HepG2 (cell line): ENCODE results near the gene RHBDL1. TPM values are rescaled to one million over a fixed set of nuclear protein-coding genes. Genes with fewer than 3 reads are reported as not detected.

Source experiments
- ARNT2 ChIP-seq: sonication (generic); formaldehyde crosslinking; IDR thresholded peaks from 2 replicates; pipeline ENCODE4 v1.8.0; 2022; ENCODE audit warnings: mild to moderate bottlenecking, low read depth, missing genetic modification reagents, moderate library complexity
- ATF1 ChIP-seq: IDR thresholded peaks from 2 replicates; pipeline ENCODE4 v1.6.1; 2016; ENCODE audit warnings: mild to moderate bottlenecking, control low read depth
- CCDC6 ChIP-seq: sonication (generic); formaldehyde crosslinking; IDR thresholded peaks from 2 replicates; pipeline ENCODE4 v1.8.1; 2022; ENCODE audit warnings: mild to moderate bottlenecking, missing genetic modification reagents, moderate library complexity
- GATAD2A ChIP-seq: IDR thresholded peaks from 2 replicates; pipeline ENCODE4 v1.6.1; 2016
- JDP2 ChIP-seq: sonication (generic); formaldehyde crosslinking; IDR thresholded peaks from 2 replicates; pipeline ENCODE4 v1.8.1; 2022; ENCODE audit warnings: missing genetic modification reagents, borderline replicate concordance
- MAFK ChIP-seq, 2 experiments: IDR thresholded peaks in 1 of 2; conservative IDR thresholded peaks in 1 of 2; 2 replicates each; pipeline ENCODE4 v1.6.1; 2011; ENCODE audit warnings: improper control_type of control experiment in 2 of 2, low read length in 2 of 2
- MYC ChIP-seq: sonication (generic); formaldehyde crosslinking; IDR thresholded peaks from 2 replicates; pipeline ENCODE4 v1.9.0; 2021; ENCODE audit warnings: missing genetic modification reagents, borderline replicate concordance
- NAIF1 ChIP-seq: sonication (generic); formaldehyde crosslinking; IDR thresholded peaks from 2 replicates; pipeline ENCODE4 v1.5.0; 2020; ENCODE audit warnings: mild to moderate bottlenecking, missing genetic modification reagents, borderline replicate concordance
- NFYB ChIP-seq: sonication (generic); formaldehyde crosslinking; IDR thresholded peaks from 2 replicates; pipeline ENCODE4 v1.4.0; 2020; ENCODE audit warnings: missing genetic modification reagents
- NR2F6 ChIP-seq, 2 experiments: IDR thresholded peaks; 2 replicates each; pipeline ENCODE4 v1.6.1; 2016; ENCODE audit warnings: antibody characterized with exemption in 1 of 2, mild to moderate bottlenecking in 1 of 2
- PCBP1 ChIP-seq: fragments of 200-400 bp; formaldehyde crosslinking; IDR thresholded peaks from 2 replicates; pipeline ENCODE4 v1.6.1; 2017; ENCODE audit warnings: mild to moderate bottlenecking, low read depth, low read length, borderline replicate concordance
- RELA ChIP-seq: sonication (generic); formaldehyde crosslinking; IDR thresholded peaks from 2 replicates; pipeline ENCODE4 v1.4.0; 2020; ENCODE audit warnings: missing genetic modification reagents
- SMAD3 ChIP-seq: sonication (generic); formaldehyde crosslinking; IDR thresholded peaks from 2 replicates; pipeline ENCODE4 v1.4.0; 2020; ENCODE audit warnings: missing genetic modification reagents
- SP4 ChIP-seq: sonication (generic); formaldehyde crosslinking; IDR thresholded peaks from 2 replicates; pipeline ENCODE4 v1.8.1; 2023; ENCODE audit warnings: mild to moderate bottlenecking, missing genetic modification reagents
- SP5 ChIP-seq: IDR thresholded peaks from 2 replicates; pipeline ENCODE4 v1.6.1; 2016; ENCODE audit warnings: low read depth, borderline replicate concordance
- TCF7 ChIP-seq: sonication (generic); IDR thresholded peaks from 2 replicates; pipeline ENCODE4 v1.6.1; 2016; ENCODE audit warnings: antibody characterized with exemption, low read depth
- TOE1 ChIP-seq: sonication (generic); formaldehyde crosslinking; IDR thresholded peaks from 2 replicates; pipeline ENCODE4 v1.4.0; 2020; ENCODE audit warnings: mild to moderate bottlenecking, missing genetic modification reagents
- ZMYM4 ChIP-seq: sonication (generic); formaldehyde crosslinking; IDR thresholded peaks from 2 replicates; pipeline ENCODE4 v1.8.1; 2023; ENCODE audit warnings: mild to moderate bottlenecking, missing genetic modification reagents
- ZNF101 ChIP-seq: sonication (generic); formaldehyde crosslinking; IDR thresholded peaks from 2 replicates; pipeline ENCODE4 v1.4.0; 2020; ENCODE audit warnings: mild to moderate bottlenecking, low read depth, missing genetic modification reagents, borderline replicate concordance
- ZNF17 ChIP-seq: sonication (generic); formaldehyde crosslinking; IDR thresholded peaks from 2 replicates; pipeline ENCODE4 v1.5.0; 2020; ENCODE audit warnings: mild to moderate bottlenecking, missing genetic modification reagents
- ZNF263 ChIP-seq: sonication (generic); formaldehyde crosslinking; IDR thresholded peaks from 2 replicates; pipeline ENCODE4 v1.4.0; 2020; ENCODE audit warnings: missing genetic modification reagents
- ZNF484 ChIP-seq: sonication (generic); formaldehyde crosslinking; IDR thresholded peaks from 2 replicates; pipeline ENCODE4 v1.5.1; 2020; ENCODE audit warnings: mild to moderate bottlenecking, low read depth, missing genetic modification reagents, borderline replicate concordance
- ZNF724P ChIP-seq: sonication (generic); formaldehyde crosslinking; IDR thresholded peaks from 2 replicates; pipeline ENCODE4 v1.8.0; 2022; ENCODE audit warnings: missing genetic modification reagents, borderline replicate concordance
- ZNF749 ChIP-seq: sonication (generic); formaldehyde crosslinking; IDR thresholded peaks from 2 replicates; pipeline ENCODE4 v1.8.0; 2022; ENCODE audit warnings: mild to moderate bottlenecking, missing genetic modification reagents, moderate library complexity, borderline replicate concordance
- ZNF777 ChIP-seq: sonication (generic); formaldehyde crosslinking; IDR thresholded peaks from 2 replicates; pipeline ENCODE4 v1.4.0; 2020; ENCODE audit warnings: missing genetic modification reagents
- polyA plus RNA-seq, 8 experiments: library from polyadenylated mRNA; depleted of rRNA in 3 of 8; stranded (reverse) in 7 of 8; unstranded in 1 of 8; fragments of >200 nt; fragmentation: Illumina TruSeq in 4 of 8; extraction: Trizol in 4 of 8; gene quantifications; 2 replicates each; pipeline versions ENCODE4 v1.2.1 to v1.2.3, GENCODE V29; 2011 to 2016; ENCODE audit warnings: low read depth in 4 of 8, missing spikeins in 1 of 8, mixed read lengths in 1 of 8; ENCODE audit not compliant: insufficient read depth in 1 of 8
- total RNA-seq, 5 experiments: library from RNA; depleted of rRNA; stranded (reverse); fragments of >200 nt; fragmentation: Illumina TruSeq; extraction: Trizol; gene quantifications; 2 replicates each; pipeline ENCODE4 v1.2.3, GENCODE V29; 2016; ENCODE audit warnings: low read depth in 1 of 5
- TF ChIP-seq, protein P1 (sequence below): fragments of 450-650 bp; IDR thresholded peaks from 2 replicates; pipeline ENCODE4 v1.6.1; 2017
- TF ChIP-seq, protein P2 (sequence below): sonication (generic); formaldehyde crosslinking; IDR thresholded peaks from 2 replicates; pipeline ENCODE4 v1.5.0; 2020; ENCODE audit warnings: mild to moderate bottlenecking, missing genetic modification reagents, borderline replicate concordance

The RHBDL1 gene
- total and polyA plus RNA-seq, 2 of the 13 experiments (the other 11 are each of a cell fraction or from before 2014, with no cell fraction given) = 1.8 to 3.8 TPM

DNA sequence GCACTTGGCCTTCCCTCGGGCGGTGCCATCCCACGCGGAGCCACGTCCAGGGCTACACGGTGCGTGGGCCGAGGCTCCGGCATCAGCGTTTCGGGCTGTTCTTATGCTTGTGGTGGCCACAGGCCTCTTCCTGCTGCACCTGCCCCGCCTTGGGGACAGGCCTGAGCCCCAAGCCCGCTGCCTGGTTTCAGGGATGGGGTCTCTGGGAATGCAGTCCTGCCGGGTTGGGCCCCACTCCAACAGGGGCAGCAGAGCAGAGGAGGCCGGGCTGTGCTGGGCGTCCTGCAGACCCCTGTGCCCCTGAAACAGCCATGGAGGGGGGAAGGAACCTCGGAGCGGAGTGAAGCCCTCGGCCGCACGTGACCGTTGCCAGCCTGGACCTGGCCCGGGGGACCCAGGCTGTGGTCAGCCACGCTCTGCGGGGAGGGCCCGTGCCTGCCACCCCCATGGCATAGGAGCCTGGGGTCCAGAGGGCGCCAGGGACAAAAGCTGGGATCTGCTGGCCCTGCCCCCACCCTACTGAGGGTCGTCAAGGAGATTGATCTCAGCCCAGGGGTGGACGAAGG, 45.1 kb upstream of the RHBDL1 start (continued):
- TF ChIP-seq, protein P1, sequence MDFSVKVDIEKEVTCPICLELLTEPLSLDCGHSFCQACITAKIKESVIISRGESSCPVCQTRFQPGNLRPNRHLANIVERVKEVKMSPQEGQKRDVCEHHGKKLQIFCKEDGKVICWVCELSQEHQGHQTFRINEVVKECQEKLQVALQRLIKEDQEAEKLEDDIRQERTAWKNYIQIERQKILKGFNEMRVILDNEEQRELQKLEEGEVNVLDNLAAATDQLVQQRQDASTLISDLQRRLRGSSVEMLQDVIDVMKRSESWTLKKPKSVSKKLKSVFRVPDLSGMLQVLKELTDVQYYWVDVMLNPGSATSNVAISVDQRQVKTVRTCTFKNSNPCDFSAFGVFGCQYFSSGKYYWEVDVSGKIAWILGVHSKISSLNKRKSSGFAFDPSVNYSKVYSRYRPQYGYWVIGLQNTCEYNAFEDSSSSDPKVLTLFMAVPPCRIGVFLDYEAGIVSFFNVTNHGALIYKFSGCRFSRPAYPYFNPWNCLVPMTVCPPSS = no peak
- TF ChIP-seq MYC (CRISPR knock-in tag) = peak; percentile 68; the same call in 1 of the 2 replicates
- TF ChIP-seq TOE1 (CRISPR knock-in tag) = no peak
- TF ChIP-seq SP5 (CRISPR knock-in tag) = no peak
- 0 out of 2 replicates have a peak, but pooled peaks have one; percentile 14 for TF ChIP-seq PCBP1
- TF ChIP-seq NFYB = no peak
- no peak for TF ChIP-seq ZNF724P (CRISPR knock-in tag)
- 0 out of 2 replicates have a peak, but pooled peaks have one; percentile 1 for TF ChIP-seq ZNF749 (CRISPR knock-in tag)
- no peak for TF ChIP-seq SMAD3 (CRISPR knock-in tag)
- no peak for TF ChIP-seq MAFK (conservative IDR thresholded peaks at IDR 0.05 in 1 of 2, IDR thresholded peaks at IDR 0.05 in 1 of 2; ENCODE audit: low read length in 2 of 2)
- TF ChIP-seq NAIF1 (CRISPR knock-in tag) = no peak
- TF ChIP-seq ZNF263 (CRISPR knock-in tag) = peak; percentile 48
- TF ChIP-seq RELA (CRISPR knock-in tag) = no peak
- no peak; the same call in 1 of the 2 replicates for TF ChIP-seq SP4 (CRISPR knock-in tag)
- no peak for TF ChIP-seq ARNT2 (CRISPR knock-in tag)
- peak; percentile 23 for TF ChIP-seq GATAD2A (CRISPR knock-in tag)
- no peak for TF ChIP-seq NR2F6 (IDR thresholded peaks at IDR 0.05)
- TF ChIP-seq NR2F6 (CRISPR knock-in tag; IDR thresholded peaks at IDR 0.05) = 0 out of 2 replicates have a peak, but pooled peaks have one; percentile 62
- TF ChIP-seq TCF7 = no peak
- no peak for TF ChIP-seq ZMYM4 (CRISPR knock-in tag)
- TF ChIP-seq, protein P2, sequence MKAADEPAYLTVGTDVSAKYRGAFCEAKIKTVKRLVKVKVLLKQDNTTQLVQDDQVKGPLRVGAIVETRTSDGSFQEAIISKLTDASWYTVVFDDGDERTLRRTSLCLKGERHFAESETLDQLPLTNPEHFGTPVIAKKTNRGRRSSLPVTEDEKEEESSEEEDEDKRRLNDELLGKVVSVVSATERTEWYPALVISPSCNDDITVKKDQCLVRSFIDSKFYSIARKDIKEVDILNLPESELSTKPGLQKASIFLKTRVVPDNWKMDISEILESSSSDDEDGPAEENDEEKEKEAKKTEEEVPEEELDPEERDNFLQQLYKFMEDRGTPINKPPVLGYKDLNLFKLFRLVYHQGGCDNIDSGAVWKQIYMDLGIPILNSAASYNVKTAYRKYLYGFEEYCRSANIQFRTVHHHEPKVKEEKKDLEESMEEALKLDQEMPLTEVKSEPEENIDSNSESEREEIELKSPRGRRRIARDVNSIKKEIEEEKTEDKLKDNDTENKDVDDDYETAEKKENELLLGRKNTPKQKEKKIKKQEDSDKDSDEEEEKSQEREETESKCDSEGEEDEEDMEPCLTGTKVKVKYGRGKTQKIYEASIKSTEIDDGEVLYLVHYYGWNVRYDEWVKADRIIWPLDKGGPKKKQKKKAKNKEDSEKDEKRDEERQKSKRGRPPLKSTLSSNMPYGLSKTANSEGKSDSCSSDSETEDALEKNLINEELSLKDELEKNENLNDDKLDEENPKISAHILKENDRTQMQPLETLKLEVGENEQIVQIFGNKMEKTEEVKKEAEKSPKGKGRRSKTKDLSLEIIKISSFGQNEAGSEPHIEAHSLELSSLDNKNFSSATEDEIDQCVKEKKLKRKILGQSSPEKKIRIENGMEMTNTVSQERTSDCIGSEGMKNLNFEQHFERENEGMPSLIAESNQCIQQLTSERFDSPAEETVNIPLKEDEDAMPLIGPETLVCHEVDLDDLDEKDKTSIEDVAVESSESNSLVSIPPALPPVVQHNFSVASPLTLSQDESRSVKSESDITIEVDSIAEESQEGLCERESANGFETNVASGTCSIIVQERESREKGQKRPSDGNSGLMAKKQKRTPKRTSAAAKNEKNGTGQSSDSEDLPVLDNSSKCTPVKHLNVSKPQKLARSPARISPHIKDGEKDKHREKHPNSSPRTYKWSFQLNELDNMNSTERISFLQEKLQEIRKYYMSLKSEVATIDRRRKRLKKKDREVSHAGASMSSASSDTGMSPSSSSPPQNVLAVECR (CRISPR knock-in tag) = no peak
- no peak for TF ChIP-seq ATF1
- TF ChIP-seq CCDC6 (CRISPR knock-in tag) = 0 out of 2 replicates have a peak, but pooled peaks have one; percentile 43
- peak; percentile 39; the same call in 1 of the 2 replicates for TF ChIP-seq ZNF101 (CRISPR knock-in tag)
- TF ChIP-seq ZNF17 = no peak
- TF ChIP-seq ZNF777 = peak; percentile 55; the same call in 1 of the 2 replicates
- no peak for TF ChIP-seq ZNF484 (CRISPR knock-in tag)
- no peak for TF ChIP-seq JDP2 (CRISPR knock-in tag)
